GDM1 (cell line): ENCODE data around the gene APOO.

ENCODE experiments used
- DNase-seq: peaks from one replicate; lab custom pipeline; 2025; lab: John Stamatoyannopoulos, UW

The APOO gene

DNA sequence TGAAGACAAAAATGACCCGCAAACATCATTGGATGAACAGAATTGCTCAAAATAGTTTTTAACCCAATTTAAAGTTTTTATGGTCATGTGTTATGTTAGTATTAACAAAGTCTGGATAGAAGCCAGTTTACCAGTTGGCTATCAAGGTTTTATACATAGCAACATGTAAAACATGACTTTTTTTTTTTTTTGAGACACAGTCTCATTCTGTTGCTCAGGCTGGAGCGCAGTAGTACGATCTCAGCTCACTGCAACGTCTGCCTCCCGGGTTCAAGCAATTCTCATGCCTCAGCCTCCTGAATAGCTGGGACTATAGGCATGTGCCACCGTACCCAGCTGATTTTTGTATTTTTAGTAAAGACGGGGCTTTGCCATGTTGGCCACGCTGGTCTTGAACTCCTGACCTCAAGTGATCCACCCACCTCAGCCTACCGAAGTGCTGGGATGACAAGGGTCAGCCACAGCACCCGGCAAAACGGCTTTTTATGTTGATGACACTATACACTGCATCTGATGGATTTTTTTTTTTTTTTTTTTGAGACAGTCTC, 121.4 kb downstream of the APOO start:
- no peak for DNase-seq

DNA sequence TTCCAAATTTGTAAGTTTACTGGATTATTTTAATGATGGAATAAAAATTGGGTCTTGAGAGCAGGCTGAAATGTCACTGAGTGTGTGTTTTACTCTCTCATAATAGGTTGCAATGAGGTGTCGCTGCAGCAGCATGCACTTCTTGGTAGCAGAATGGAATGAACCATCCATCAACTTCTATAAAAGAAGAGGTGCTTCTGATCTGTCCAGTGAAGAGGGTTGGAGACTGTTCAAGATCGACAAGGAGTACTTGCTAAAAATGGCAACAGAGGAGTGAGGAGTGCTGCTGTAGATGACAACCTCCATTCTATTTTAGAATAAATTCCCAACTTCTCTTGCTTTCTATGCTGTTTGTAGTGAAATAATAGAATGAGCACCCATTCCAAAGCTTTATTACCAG, 122.2 kb downstream of the APOO start:
- DNase-seq: no peak

- peak; percentile 10 for DNase-seq
These were observed 123.0 kb downstream of the APOO start for GRCh38 chrX:23784470-23785331.

GRCh38 chrX:23783589-23784469, 123.9 kb downstream of the APOO start:
- DNase-seq: no peak
